Measurements from ENCODE around the gene CLASRP.

CLASRP gene

GRCh38 chr19:45075301-45076028 is 36.6 kb downstream of the CLASRP start:
- TF ChIP-seq, protein P1, sequence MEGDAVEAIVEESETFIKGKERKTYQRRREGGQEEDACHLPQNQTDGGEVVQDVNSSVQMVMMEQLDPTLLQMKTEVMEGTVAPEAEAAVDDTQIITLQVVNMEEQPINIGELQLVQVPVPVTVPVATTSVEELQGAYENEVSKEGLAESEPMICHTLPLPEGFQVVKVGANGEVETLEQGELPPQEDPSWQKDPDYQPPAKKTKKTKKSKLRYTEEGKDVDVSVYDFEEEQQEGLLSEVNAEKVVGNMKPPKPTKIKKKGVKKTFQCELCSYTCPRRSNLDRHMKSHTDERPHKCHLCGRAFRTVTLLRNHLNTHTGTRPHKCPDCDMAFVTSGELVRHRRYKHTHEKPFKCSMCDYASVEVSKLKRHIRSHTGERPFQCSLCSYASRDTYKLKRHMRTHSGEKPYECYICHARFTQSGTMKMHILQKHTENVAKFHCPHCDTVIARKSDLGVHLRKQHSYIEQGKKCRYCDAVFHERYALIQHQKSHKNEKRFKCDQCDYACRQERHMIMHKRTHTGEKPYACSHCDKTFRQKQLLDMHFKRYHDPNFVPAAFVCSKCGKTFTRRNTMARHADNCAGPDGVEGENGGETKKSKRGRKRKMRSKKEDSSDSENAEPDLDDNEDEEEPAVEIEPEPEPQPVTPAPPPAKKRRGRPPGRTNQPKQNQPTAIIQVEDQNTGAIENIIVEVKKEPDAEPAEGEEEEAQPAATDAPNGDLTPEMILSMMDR (IDR thresholded peaks at IDR 0.05; ENCODE audit: low read length, missing control alignments), result no peak
- no peak for DNase-seq (ENCODE audit: low read depth)
- H3K4me3 ChIP-seq (replicated peaks; ENCODE audit: low read depth, low read length), result peak overlapping the region; percentile 48

GRCh38 chr19:45076029-45076850 is 37.4 kb downstream of the CLASRP start, which contains the start of gene ZNF296:
Gene ZNF296, minus strand, starts transcription at chr19:45076478. Its CDS starts 105 bp downstream, at chr19:45076373.
- peak within 1 kb of the TSS; percentile 48 for H3K4me3 ChIP-seq (replicated peaks; ENCODE audit: low read depth, low read length)
- DNase-seq (ENCODE audit: low read depth), result peak; percentile 27
- TF ChIP-seq, protein P1 (IDR thresholded peaks at IDR 0.05; ENCODE audit: low read length, missing control alignments), result no peak

GRCh38 chr19:45076851-45077730 is 38.2 kb downstream of the CLASRP start:
- TF ChIP-seq, protein P1 (IDR thresholded peaks at IDR 0.05; ENCODE audit: low read length, missing control alignments), result no peak
- peak overlapping the region; percentile 48 for H3K4me3 ChIP-seq (replicated peaks; ENCODE audit: low read depth, low read length)

DNA sequence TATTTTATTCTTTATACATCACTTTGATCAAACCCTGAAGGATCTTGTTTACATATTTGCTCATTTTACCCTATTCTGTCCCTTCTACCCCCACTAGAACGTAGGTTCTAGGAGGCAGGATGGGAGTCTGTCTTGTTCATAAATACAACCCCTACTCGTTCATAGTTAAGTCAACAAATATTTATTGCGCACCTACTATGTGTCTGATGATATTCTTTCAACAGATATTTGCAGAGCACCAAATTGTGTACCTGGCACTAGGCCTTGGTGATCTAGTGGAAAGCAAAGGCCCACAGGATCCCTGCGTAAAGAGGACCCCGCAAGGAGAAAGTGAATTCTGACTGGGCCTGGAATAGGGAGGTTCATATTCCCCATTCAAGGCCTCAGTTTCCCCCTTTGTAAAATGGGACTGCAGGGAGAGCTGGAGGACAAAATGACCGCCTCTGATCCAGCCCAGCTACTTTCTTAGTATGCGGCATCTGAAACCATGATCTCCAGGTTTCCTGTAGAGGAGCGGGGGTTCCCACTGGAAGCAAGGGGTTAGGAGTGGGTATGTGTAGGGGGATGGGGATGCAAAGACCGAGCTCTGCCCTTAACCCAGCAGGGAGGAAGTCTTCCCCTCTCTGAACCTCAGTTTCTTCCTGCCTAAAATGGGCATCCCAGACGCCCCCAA is 39.7 kb downstream of the CLASRP start:
- DNase-seq (ENCODE audit: low read depth), result no peak
- TF ChIP-seq, protein P1 (IDR thresholded peaks at IDR 0.05; ENCODE audit: low read length, missing control alignments), result no peak
- peak overlapping the region; percentile 96 for H3K4me3 ChIP-seq (replicated peaks; ENCODE audit: low read depth, low read length)

More at GRCh38 chr19:45076851-45077730, 38.2 kb downstream of the CLASRP start:
- DNase-seq (ENCODE audit: low read depth), result no peak

- peak; percentile 72 for DNase-seq (ENCODE audit: low read depth)
- peak within 1 kb of the TSS; percentile 96 for H3K4me3 ChIP-seq (replicated peaks; ENCODE audit: low read depth, low read length)
- TF ChIP-seq, protein P1 (IDR thresholded peaks at IDR 0.05; ENCODE audit: low read length, missing control alignments), result no peak
Measured at GRCh38 chr19:45079063-45079910, 40.4 kb downstream of the CLASRP start, which contains the start of gene GEMIN7. Gene GEMIN7, plus strand, starts transcription at chr19:45079260. Its CDS starts 10,855 bp downstream, at chr19:45090115.

Measured in fibroblast of pulmonary artery (primary cell).